Measurements from ENCODE around the gene VPREB3.

VPREB3 gene

DNA sequence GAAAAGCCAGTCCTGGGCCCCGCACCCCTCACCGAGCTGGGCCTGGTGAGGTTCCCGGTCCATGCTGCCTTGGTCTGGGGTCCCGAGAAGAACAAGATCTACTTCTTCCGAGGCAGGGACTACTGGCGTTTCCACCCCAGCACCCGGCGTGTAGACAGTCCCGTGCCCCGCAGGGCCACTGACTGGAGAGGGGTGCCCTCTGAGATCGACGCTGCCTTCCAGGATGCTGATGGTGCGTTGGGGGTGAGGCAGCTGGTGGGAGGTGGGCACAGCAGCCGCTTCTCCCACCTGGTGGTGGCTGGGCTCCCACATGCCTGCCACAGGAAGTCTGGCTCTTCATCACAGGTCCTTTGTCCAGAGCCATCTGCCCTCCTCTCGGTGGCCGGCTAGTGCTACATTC lies 28.0 kb upstream of the VPREB3 start:
- no peak for DNase-seq

DNA sequence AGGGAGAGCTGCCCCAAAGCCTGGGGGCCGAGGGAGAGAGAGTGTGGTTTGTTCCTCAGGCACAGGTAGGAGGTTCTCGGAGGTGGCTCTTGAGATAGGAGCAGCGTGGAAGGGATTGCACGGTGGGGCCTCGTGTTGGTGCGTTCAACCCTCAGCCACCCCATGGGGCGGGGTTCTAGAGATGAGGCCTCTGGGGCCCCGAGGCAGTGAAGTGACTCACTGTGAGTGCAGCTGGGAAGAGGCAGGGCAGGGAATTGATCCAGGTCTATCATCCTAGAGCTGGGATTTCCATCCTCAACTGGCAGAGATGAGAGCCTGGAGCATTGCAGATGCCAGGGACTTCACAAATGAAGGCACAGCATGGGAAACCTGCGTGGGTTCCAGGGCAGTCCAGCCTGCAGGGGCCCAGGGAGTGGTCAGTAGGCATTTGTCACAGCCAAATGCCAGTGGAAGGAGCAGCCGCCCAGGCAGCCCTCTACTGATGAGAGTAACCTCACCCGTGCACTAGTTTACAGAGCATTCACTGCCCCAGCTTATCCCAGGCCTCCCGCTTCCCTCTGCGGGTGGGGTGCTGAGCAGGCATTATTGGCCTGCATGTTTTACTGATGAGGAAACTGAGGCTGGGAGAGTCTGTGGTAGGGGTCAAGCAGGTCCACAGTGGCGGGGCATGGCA lies 27.4 kb upstream of the VPREB3 start:
- DNase-seq = no peak

DNA sequence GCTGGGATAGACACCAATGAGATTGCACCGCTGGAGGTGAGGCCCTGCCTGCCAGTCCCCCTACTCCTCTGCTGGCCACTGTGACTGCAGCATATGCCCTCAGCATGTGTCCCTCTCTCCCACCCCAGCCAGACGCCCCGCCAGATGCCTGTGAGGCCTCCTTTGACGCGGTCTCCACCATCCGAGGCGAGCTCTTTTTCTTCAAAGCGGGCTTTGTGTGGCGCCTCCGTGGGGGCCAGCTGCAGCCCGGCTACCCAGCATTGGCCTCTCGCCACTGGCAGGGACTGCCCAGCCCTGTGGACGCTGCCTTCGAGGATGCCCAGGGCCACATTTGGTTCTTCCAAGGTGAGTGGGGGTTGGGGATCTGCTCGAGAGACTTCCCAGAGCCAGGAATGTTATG lies 26.8 kb upstream of the VPREB3 start:
- DNase-seq = no peak

DNA sequence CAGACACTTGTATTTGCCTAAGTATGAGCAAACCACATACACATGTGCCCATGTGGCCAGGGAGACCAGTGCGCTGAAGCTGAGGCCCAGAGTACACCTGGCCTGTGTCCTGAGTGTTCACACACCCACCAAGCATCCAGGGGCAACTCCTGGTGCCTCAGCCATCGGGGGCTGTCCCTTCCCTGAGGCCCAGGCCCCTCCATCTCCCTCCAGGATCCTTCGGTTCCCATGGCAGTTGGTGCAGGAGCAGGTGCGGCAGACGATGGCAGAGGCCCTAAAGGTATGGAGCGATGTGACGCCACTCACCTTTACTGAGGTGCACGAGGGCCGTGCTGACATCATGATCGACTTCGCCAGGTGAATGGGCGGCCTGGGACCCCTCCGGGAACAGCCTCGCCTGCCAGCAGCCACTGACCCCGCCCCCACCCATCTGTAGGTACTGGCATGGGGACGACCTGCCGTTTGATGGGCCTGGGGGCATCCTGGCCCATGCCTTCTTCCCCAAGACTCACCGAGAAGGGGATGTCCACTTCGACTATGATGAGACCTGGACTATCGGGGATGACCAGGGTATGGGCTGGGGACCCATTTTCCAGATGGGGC lies 26.0 kb upstream of the VPREB3 start:
- DNase-seq = no peak

DNA sequence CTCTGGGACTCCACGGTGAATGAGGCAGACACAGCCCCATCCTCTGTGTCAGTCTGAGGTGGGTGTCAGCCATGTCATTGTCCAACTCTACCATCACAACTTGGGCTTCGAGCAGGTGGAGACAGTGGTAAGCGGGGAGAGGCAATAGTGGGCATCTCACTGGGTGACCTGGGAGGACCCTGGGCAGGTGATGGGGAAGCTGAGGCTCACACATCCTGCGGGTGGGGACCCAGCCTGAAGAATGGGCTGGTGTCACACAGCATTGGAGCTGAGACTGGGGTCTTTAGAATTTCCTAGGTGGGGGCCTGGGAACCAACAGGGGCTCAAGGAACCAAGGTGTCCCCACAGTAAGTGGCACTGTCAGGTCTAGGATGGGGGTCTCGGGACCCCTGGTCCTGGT lies 25.5 kb upstream of the VPREB3 start:
- no peak for DNase-seq

DNA sequence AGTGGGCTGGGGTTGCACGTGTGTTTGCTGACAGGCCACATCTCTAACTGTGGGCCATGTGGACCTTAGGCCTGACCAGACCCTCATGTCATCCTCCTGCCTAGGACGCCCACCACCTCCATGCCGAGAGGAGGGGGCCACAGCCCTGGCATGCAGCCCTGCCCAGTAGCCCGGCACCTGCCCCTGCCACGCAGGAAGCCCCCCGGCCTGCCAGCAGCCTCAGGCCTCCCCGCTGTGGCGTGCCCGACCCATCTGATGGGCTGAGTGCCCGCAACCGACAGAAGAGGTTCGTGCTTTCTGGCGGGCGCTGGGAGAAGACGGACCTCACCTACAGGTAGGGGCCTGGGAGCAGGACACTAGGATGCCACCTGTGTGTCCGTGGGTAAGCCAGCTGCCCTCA lies 24.9 kb upstream of the VPREB3 start:
- no peak for DNase-seq

DNA sequence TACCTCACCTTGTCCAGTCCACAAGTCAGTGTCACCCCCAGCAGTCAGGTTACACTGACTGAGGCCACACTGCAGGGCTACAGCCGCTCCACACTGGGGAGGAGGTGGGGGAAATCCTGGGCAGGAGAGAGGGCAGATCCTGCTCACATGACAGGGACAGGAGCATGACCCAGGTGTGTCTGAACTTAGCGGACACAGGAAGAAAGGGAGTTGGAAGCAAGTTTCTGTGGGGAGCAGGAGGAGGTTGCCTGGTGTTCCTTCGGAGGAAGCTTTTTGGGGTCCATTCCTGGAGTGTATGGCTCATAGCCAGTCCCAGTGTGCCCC lies 24.3 kb upstream of the VPREB3 start:
- DNase-seq = no peak

DNA sequence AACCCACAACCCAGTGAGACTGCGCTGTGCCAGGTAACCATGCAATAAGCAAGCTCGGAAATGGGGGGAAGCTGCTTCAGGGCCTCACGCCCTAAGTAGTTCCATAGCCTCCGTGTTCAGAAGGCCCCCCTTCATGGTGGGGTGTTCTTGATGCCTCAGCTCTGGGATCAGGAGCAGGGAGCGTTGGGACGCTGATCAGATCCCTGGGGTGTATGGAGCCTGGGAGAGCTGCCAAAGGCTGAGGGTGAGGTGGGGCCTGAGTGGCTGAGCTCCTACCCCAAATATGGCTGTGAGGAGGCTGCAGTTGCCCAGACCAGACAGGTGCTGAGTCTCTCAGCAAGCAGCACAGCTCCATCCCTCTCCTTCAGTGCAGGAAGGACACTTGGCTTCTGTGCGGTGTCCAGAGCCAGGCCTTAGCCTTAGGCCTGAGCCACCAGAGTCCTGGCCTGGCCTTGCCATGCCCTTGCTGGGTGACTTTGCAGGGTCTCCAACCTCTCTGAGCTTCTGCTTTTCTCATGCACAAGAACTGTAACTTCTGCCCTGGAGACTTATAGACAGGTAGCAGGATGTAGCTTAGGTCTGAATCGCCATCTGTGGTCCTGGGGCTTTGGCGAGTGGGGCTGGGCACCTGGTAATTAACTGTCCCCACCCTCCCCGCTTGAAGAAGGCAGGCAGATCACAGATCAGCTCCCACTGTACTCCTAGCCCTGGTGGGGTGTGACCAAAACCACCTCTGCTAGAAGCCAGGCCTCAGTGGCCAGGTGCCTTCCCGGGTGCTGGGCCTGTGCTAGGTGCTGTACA lies 23.8 kb upstream of the VPREB3 start:
- DNase-seq = no peak

DNA sequence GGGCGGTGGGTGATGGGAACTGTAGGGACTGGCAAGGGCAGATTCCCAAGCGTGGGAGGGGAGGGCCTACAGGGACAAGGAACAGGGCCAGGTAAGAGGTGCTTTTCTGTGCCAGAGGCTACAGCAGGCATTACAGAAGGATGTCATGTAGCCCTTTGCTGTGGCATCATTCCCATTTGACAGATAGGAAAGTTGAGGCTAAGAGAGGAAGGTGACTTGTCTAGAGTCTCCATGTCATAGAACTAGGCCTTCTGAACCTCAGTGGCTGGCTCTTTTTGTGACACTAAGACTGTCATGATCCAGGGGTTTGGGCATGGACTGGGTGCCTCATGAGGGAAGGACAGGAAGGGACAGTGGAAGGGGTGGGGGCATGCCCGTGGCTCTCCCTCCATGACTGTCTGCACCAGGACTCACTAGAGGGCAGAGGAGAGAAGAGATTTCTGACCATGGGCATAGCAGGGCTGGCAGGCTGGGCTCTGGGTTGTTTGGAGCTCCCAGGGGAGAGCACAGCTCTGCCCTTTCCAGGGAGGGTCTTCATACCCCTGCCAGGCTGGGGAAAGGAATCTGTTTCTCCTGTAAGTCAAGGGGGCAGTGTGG lies 21.7 kb upstream of the VPREB3 start:
- DNase-seq = no peak

DNA sequence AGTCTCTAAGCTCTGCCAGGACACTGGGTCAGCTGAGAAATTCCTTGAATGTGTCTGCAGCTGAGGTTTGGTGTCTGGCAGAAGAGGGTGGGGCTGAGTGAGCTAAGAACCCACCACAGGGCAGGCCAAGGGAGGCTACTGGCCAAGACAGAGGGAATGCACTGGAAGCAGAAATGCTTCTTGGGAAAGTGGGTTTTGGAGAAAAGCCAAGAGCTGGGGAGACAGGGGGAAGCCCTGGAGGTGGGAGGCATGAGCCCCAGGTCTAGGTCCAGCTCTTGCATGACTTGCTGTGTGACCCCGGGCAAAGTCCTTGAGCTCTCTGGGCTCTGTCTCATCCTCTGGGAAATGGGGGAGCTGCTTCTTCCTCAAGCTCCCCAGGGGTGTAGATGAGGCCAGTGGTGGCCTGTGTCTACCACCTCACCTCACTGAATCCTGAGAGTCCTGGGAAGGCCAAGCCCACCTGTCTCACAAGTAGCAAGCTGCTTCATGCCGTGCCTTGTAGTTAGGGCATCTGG lies 20.8 kb upstream of the VPREB3 start:
- no peak for DNase-seq

DNA sequence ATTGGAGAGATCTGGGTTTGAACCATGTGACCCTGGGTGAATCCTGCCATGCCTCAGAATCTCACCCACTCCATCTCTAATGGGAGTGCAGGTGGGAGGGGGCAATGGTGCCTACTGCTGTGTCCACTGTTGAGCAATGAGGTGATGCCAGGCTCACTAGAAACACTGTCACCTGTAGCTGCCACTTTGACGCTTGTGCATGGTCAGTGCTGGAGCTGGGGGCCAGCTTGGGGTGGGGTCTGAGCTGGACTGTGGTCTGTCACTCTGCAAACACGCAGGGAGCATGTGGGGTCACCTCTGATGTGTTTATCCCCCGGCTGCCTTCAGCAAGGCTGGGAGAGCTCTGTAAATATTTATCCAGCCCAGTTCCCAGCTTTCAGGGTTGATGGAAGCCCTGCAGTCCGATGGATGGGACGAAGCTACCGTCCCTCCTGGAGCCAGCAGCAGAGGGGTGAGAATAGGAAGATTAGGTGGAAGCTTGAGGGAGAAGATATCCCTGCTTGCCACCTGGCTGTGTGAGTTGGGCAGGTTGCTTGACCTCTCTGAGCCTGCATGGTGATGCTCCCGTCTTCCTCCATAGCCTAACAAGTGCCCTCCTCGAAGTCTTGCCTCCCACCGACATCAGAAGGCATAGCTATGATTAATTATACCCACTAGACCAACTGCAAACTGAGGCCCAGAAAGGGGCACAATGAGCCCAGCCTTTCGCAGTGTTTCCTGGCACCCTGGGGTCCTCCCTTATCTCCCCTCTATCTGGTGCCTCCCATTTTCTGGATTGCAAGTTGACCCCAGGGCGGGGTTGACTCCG lies 20.1 kb upstream of the VPREB3 start:
- DNase-seq = no peak

DNA sequence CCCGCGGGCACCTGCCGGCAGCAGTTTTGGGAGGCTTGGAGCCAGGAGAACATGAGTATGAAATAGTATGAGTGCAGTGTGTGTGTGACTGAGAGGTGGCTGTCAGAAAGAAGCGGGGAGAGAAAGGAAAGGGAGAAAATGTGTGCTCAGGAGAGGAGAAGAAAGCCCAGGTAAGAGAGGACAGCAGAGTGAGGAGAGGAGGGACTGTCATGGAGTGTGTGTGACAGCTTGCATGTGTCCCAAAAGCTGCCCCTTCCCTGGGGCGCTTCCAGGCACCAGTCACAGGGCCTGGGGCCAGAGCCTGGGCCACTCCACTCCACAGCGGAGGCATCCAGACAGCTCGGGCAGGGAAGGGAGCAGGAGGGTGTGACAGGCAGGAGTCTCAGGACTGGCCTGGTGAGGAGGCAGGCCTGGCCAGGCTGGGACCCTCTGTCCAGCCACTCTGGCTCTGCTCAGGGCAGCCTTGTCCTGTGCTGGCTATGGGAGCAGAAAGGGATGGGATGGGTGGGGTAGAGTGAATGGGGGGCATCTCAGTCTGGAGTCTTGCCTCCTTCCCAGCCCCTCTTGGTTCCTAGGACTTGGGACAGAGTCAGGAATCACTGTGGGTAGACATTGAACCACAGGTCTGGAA lies 19.4 kb upstream of the VPREB3 start:
- no peak for DNase-seq

DNA sequence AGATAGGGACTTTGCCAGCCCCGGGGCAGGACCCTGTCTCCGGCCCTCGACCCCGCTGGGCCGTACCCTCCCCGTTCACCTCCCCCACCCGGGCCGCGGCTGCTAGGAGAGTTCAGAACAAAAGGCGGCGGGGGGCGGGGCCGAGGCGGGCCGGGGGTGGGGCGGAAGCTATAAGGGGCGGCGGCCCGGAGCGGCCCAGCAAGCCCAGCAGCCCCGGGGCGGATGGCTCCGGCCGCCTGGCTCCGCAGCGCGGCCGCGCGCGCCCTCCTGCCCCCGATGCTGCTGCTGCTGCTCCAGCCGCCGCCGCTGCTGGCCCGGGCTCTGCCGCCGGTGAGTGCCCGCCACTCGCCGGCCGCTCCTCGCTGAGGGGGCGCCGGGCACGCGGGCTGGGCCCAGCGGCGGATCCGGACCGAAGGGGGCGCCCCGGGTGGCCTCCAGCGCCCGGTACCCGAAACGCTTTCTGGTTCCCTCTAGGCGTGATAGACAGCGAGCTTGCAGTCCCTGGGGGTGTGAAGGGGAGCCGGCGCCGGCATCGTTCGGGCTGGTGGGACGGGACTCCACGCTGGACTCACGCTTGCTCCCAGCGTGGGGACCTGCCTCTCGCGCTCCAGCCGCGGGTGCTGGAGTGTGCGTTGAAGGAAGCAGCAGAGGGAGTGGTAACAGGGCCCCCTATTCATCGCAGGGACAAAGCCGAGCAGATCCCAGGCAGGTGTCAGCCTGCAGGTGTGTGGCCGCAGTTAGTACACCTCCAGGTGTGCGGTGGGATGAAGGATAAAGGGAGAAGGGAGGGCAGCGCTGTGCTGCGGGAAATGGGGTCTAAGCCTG lies 18.6 kb upstream of the VPREB3 start, which contains the start of gene MMP11:
Gene MMP11, plus strand, starts transcription at position 201 of the 825 bp plus-strand sequence. Its CDS starts 22 bp downstream, at position 223.
- DNase-seq = peak; percentile 65

DNA sequence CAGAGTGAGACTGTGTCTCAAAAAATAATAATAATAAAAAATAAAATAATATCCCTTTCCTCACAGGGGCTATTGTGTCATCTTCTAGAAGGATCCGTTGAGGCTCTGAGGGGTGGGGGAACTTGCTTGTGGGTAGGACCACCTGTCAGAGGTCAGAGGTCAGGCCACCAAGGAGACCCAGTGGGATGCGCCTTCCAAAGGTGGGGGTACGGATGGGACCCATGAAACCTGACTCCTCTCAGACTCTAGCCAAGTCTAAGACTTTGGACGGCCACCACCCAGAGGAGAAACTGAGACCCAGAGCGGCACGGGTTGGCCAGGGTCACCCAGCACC lies 18.1 kb upstream of the VPREB3 start:
- DNase-seq = no peak

DNA sequence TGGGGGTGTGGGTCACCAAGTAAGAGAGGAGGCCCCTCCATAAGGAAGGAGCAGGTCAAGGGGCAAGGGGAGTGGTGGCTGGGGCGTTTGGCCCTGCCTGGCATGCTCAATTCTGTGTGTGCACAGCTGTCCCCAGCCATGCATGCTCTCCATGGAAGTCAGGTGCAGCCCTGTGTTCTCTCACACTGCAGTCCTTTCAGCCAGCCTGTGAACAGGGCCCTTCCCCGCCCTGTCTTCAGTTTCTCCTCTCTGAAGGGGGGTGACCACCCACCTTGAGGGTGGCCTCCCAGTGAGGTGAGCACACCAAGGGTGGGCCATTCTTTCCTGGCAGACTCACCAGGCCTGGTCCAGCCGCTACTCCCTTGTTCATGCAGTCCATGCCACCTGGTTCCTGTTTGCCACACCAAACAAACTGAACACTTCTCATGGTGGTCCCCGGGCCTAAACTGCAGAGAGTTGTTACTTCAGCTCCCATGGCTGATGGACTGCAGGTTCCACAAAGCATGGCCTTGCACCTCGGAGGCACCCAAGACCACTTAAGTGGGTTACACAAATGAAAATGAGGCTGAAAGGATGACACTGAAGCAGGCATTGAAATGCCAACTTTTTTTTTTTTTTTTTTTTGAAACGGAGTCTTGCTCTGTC lies 15.2 kb upstream of the VPREB3 start:
- DNase-seq = no peak

DNA sequence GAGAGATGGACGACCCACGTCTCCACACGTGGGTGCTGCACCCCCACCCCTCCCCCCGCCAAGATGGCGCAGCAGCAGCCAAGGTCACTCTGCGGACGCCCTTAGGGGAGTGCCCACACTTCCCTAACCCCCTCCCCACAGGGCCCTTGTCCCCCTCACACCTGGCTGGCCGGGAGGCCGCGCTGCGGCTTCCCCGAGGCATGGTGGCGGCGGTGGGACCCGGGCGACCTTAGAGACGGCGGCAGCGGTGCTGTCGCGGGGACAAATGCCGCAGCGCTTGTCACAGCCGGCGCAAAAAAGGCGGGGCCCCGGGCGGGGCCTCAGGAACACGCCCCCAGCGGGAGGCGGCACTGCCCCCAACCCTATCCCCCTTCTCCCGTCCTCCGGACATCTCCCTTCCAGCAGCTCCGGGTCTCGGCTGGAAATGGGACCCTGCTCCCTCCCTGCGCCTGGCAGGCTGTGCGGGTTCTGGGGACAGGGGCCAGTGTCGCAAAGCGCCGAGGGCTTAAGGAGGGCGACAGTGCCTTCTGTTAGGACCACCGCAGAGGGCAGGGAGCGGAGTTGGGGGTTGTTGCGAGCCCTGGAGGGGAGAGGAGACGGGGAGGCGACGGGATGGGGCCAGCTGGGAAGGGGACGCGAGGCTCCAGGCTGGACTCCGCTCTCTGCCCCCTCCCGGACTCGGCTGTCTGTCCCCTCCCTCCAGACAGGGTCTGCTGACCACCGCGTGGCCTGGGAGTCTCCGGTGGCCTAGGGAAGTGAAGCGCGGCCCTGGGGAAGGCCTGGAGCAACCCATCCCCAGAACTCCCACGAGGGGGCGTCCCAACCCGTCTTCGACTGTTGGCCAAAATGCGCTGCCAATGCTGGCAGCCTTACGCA lies 13.7 kb upstream of the VPREB3 start, which contains the start of gene CHCHD10:
Gene CHCHD10, minus strand, starts transcription at position 300 of the 876 bp plus-strand sequence. Its CDS starts 98 bp downstream, at position 202.
- DNase-seq = peak; percentile 82

DNA sequence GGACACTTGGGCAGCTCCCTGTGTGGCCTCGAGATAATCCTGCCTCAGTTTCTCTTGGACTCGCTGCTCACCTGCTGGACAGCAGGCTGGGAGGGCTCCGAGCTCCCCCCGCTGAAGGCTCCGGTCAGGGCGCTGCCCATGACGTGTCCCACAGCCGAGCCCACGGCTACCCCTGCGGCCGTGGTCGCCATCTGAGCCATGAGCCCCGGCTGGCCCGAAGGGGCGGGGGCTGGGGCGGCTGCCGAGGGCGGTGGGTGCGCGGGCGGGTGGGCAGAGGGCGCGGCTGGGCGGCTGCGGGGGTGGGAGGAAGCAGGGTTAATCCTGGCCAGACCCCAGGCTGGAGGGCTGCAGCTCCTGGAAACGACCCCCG lies 13.1 kb upstream of the VPREB3 start:
- DNase-seq = no peak

DNA sequence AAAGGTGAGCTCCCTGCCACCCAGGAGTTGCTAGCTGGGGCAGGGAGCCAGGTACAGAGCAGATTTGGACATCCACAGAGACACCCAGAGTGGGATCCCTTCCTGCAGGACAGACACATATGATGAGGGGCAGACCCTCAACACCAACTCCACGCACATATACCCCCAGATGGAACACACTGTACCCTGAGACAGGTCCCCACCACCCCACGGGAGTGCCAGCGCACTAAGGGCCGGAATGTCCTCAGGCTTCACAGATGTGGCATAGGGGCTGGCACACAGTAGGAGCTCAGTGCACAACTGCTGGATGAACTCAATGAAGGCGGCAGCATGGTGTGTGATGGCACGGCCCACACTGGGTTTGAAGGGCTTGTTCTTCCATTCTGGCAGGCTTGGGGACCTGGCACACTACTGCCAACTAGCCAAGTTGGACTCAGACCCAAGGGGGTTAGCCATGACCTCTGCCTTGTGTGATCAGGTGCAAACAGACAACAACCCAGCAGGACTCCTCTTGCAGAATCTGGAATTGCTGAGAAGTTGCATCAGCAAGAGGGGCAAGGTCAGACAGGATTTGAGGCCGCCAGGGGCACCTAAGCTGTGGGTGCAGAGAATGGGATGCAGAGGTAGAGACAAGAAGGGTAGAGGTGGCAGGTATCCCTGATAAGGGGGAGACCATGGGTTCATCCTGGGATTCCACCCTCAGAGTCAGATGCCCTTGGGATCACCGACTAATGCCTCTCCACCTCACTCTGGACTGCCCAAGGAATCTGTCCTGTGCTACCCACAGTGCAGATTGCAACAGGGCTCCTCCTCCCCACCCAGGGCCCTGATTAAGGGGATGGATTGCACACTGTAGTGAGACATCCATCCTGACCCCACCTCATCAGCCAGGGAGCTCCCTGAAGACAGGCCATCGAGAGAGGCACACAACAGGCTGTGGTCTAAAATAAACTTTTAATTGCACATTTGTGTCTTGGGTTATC lies 11.0 kb upstream of the VPREB3 start:
- DNase-seq = no peak

DNA sequence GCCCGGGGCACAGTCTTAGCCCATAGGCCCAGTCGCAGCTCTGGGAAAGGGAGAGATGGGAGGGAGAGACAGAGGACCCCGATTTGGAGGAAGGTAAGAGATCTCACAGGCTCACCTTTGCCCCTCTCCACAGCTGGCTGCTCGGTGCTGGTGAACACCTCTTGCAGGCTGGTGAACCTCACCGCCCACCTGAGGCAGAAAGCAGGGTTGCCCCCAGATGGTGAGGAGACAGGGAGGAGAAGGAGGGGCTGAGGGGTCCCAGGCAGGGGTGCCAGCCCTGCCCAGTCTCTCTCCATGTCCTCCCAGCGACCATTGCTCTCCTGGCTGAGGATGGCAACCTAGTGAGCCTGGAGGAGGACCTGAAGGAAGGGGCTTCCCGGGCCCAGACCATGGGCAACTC lies 9.7 kb upstream of the VPREB3 start:
- no peak for DNase-seq
